HG03025 (cell line): Measurements from ENCODE around the gene ISYNA1.

Experiments
- ATAC-seq: cut with Tn5 transposase; IDR thresholded peaks from one replicate; pipeline ENCODE4 v1.9.1; 2021; ENCODE audit warnings: mild to moderate bottlenecking, moderate library complexity; ENCODE audit not compliant: unreplicated experiment, low FRiP score

The ISYNA1 gene

GRCh38 chr19:18468517-18468916, 30.6 kb upstream of the ISYNA1 start:
- no peak for ATAC-seq

DNA sequence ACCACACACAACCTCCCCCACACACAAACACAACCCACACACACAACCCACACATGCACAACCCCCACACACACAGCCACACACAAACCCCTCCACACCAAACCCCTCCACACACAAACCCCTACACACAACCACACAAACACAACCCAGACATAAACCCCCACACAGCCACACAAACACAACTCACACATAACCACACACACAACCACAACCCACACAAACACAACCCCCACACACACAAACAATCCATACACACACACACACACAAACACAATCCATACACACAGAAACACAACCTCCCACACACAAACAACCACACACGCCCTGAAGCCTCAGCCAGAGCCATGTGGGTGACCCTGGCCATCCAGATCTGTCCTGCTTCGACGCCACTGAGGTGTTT, 30.0 kb upstream of the ISYNA1 start:
- ATAC-seq, result no peak

DNA sequence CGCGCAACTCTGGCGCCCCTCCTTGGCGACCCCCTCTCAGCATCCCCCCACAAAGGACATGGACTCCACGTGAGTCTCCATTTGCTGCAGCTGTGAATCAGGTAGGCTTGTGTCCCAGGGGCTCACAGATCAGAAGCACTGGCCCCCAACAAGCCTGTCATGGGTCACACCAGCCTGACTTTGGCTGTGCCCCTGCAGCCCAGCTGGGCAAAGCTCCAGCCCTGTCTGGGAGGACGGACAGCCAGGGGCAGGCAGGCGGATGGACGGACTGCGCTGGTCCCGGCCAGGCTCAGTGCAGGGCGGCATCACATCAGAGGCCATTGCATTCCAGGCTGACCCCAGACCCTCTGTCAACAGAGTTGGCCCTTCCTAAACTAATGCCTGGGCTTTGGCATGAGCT, 28.4 kb upstream of the ISYNA1 start:
- no peak for ATAC-seq

DNA sequence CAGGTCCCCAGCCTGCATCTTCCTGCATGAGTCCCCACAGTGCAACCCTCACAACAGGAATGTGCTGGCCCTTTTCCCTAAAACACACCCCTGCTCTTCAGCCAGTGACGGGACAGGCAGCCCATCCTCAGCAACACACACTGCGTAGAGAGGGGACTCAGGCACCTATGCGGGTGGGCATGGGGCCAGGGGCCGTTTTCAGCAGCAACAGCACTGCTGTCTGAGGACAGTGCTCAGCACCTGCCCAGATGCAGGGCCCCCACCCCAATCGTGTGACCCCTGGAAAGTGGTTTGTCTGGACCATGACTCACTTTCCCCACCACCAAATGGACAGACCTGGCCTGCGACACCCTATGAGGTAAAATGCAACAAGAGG, 28.0 kb upstream of the ISYNA1 start:
- ATAC-seq, result no peak

DNA sequence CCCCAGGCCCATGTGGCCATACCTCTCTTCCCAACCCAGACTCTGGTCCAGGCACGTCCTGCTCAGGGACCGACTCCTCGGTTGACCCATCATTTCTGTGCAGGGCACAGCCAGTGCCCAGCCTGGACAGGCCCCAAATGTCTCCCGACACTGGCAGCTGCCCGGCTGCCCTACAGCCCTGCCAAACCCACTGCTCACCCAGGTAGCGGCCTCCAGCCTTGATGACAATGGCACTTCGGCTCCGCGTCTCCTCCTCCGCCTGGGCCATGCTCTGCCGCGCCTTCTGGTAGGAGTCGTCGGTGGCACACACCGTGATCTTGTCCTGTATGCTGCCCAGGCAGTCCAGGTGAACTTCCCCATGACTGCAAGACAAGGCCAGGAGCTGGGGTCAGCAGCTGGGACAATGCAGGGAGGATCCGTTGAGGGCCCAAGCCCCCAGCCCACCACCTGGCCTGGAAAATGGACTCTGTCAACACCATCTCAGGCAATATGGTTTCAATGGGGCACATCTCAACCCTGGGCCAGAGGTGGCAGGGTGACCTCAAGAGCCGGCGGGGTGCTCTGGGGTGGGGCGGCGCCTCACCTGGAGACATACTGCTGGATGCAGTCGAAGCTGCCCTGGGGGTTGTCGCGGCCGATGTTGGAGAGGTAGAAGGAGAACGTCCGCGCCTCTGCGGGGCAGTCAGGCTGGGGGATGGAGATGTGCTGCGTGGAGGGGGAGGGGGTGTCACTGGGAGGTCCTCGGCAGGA, 27.5 kb upstream of the ISYNA1 start:
- no peak for ATAC-seq

GRCh38 chr19:18464646-18465045, 26.7 kb upstream of the ISYNA1 start:
- no peak for ATAC-seq

DNA sequence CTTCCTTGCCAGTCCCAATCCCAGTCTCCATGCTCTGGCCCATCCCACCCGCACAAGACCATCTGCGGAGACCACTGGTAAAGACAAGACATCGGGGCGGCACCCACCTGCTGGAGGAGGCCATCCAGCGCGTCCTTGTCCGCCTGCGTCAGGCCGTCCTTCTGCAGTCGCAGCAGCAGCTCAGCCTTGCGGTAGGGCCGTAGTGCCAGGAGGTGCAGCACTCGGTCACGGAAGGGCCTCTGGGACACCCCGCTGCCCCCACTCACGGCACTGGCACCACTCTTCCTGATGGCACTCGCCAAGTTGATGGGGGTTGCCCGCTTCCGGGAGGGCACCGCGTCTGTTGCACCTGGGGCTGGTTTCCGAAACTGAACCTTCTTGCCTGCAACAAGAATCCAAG, 23.5 kb upstream of the ISYNA1 start:
- ATAC-seq, result no peak

- no peak for ATAC-seq
These were observed 23.0 kb upstream of the ISYNA1 start for GRCh38 chr19:18460900-18461299.

- no peak for ATAC-seq
These were observed 19.8 kb upstream of the ISYNA1 start for GRCh38 chr19:18457483-18458331.

DNA sequence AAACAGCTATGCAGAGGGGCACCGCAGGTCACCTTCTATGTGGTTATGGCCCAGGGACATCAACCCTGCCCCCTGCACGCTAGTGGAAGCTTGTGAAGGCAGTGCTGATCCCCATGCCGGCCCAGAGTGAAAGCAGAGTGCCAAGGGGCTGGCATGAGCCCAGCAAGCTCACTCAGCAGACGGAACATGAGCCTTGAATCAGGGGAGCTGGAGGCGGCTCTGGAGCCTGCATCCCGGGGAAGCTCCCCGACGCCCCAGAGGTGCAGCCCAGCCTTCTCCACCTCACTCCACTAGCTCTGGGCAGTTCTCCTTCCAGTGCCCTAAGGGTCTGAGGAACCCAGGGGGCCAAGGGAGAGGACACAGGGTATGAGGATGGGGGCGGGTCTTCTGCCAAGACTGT, 19.0 kb upstream of the ISYNA1 start:
- no peak for ATAC-seq

- ATAC-seq, result no peak
These were observed 18.3 kb upstream of the ISYNA1 start for GRCh38 chr19:18456279-18456678.

GRCh38 chr19:18453269-18454024, 15.5 kb upstream of the ISYNA1 start:
- no peak for ATAC-seq

GRCh38 chr19:18452386-18452785, 14.5 kb upstream of the ISYNA1 start:
- ATAC-seq, result no peak

GRCh38 chr19:18450931-18451836, 13.3 kb upstream of the ISYNA1 start:
- ATAC-seq, result no peak

DNA sequence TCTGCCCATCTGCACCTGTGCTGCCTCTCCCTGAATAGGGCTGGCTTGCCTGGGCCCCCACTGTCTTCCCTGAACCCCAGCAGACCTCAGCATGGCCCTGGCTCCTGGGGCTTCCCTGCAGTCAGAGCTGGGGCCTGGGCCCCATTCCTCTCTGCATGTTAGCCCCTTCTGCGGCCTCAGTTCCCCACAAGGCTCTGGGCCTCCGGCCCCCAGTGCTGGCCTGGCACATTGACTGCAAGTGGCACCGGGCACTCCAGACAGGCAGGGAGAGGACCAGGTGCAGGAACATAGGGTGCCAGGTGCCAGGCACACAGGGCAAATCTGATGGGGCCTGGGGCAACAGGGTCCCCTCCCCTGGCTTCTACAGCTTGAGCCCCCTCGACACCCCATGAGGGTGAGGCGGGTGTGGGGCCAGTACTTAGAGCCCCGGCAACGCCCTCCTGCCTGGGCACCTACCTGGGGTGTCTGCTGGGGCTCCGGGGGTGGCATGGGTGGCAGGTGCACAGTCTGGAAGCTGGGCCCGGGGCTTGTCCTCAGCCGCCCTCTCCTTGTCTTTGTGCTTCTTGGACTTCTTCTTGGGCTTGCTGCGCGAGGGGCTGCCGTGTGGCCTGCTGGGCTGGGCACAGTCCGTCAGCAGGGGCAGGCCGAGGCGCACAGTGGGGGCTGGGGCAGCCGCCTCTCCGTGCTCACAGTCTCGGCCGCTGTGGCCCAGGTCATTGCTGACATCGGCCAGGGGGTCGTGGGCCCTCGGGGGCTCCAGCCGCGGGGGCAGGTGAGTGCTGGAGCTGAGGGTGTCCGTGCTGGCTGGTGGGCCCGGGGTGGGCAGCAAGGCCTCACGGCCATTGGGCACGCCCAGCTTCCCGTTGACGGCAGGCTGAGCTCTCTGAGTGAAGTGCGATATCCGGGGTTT, 12.3 kb upstream of the ISYNA1 start:
- ATAC-seq, result no peak

- ATAC-seq, result no peak
These were observed 11.6 kb upstream of the ISYNA1 start for GRCh38 chr19:18449552-18449951.

GRCh38 chr19:18446811-18447359, 9.0 kb upstream of the ISYNA1 start:
- ATAC-seq, result no peak

DNA sequence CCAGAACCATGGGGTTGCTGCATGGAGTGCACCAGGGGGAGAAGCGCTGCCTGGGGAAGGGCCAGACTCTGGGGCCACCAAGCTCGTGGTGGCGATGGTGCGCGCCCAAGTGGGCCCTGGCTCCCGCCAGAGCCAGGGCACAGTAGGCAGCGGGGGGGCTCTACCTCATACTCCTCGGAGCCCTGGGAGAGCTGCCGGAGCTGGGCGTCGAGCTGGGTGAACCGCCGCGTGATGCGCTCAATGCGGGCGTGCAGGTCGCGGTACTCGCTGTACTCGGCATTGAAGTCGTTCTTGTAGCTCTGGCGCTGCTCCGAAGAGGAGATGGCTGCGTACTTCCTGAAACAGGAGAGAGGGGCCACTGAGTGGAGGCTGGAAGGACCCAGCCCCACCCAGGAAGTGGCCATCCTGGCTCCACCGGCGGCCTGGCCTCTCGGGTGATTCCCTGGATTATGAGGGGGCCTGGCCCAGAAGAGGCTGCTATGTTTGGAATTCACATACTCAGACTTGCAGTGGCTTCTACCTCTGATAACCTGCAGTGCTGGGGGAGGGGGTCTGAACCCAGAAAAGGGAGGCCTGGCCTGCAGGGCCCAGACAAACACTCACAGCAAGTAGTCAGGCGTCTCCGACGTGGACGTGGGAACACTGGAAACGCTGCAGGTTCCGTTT, 8.3 kb upstream of the ISYNA1 start:
- no peak for ATAC-seq
